ENCODE measurements around the gene ADGRF4.

Gene ADGRF4

GRCh38 chr6:47681201-47681990 lies 17.0 kb upstream of the ADGRF4 start:
- DNase-seq, result peak in 15 of 58 donors; percentile 1 to 44 (median 11)

- DNase-seq, result no peak
Observed at GRCh38 chr6:47686411-47686810, 12.0 kb upstream of the ADGRF4 start.

GRCh38 chr6:47687432-47687831 lies 10.9 kb upstream of the ADGRF4 start:
- DNase-seq, result no peak

GRCh38 chr6:47690214-47690613 lies 8.2 kb upstream of the ADGRF4 start:
- no peak for DNase-seq

- DNase-seq, result no peak
Observed at GRCh38 chr6:47690791-47691190, 7.6 kb upstream of the ADGRF4 start.

- DNase-seq, result no peak
Observed at GRCh38 chr6:47697925-47698324, 455 bp upstream of the ADGRF4 start.

- peak in 2 of 58 donors; percentile 1 to 3 for DNase-seq
Observed at GRCh38 chr6:47700053-47700452, 1.7 kb downstream of the ADGRF4 start.

- DNase-seq, result no peak
Observed at GRCh38 chr6:47700596-47700995, 2.2 kb downstream of the ADGRF4 start.

GRCh38 chr6:47701363-47701762 lies 3.0 kb downstream of the ADGRF4 start:
- no peak for DNase-seq

- DNase-seq, result no peak
Observed at GRCh38 chr6:47709160-47709559, 10.8 kb downstream of the ADGRF4 start.

- DNase-seq, result no peak
Observed at GRCh38 chr6:47710295-47710694, 11.9 kb downstream of the ADGRF4 start.

- DNase-seq, result no peak
Observed at GRCh38 chr6:47713200-47713599, 14.8 kb downstream of the ADGRF4 start.

- DNase-seq, result no peak
Observed at GRCh38 chr6:47714802-47715201, 16.4 kb downstream of the ADGRF4 start.

- DNase-seq, result no peak
Observed at GRCh38 chr6:47715782-47716181, 17.4 kb downstream of the ADGRF4 start.

- DNase-seq, result no peak
Observed at GRCh38 chr6:47716207-47716606, 17.8 kb downstream of the ADGRF4 start.

GRCh38 chr6:47718571-47718970 lies 20.2 kb downstream of the ADGRF4 start:
- no peak for DNase-seq

GRCh38 chr6:47721189-47721588 lies 22.8 kb downstream of the ADGRF4 start:
- no peak for DNase-seq

- DNase-seq, result no peak
Observed at GRCh38 chr6:47722194-47722593, 23.8 kb downstream of the ADGRF4 start.

GRCh38 chr6:47724300-47724699 lies 25.9 kb downstream of the ADGRF4 start:
- DNase-seq, result no peak

- no peak for DNase-seq
Observed at GRCh38 chr6:47727391-47727790, 29.0 kb downstream of the ADGRF4 start.

- no peak for DNase-seq
Observed at GRCh38 chr6:47729019-47729418, 30.6 kb downstream of the ADGRF4 start.

- no peak for DNase-seq
Observed at GRCh38 chr6:47729457-47729856, 31.1 kb downstream of the ADGRF4 start.

- no peak for DNase-seq
Observed at GRCh38 chr6:47733879-47734558, 35.6 kb downstream of the ADGRF4 start.

Measured in anterior cingulate cortex (tissue), 58 donors.